Ascending aorta (tissue), 2 donors: Measurements from ENCODE around the gene ALOX15B. TPM values are rescaled to one million over a fixed set of nuclear protein-coding genes. Genes with fewer than 3 reads are reported as not detected.
A peak's percentile ranks its signal among the peaks of the same experiment; 100 is the strongest.

ENCODE experiments used
- DNase-seq, 2 donors: peaks; one replicate each; pipeline ENCODE4 v3.0.0-alpha.2; 2019; ENCODE audit warnings: low spot score in 2 of 2
- H3K27ac ChIP-seq, 2 donors: fragments of 200-600 bp; sonication (generic); one replicate each; pipeline ENCODE4 v1.5.1; 2016 to 2017; ENCODE audit warnings: mild to moderate bottlenecking in 1 of 2
- H3K27me3 ChIP-seq: fragments of 200-600 bp; sonication (generic); one replicate; pipeline ENCODE4 v1.5.1; 2017
- H3K36me3 ChIP-seq, 2 donors: fragments of 200-600 bp; sonication (generic); one replicate each; pipeline ENCODE4 v1.5.1; 2016
- H3K4me1 ChIP-seq, 2 donors: fragments of 200-600 bp; sonication (generic); one replicate each; pipeline ENCODE4 v1.5.1; 2016 to 2017; ENCODE audit warnings: mild to moderate bottlenecking in 1 of 2
- H3K4me3 ChIP-seq, 2 donors: fragments of 200-600 bp; sonication (generic); one replicate each; pipeline ENCODE4 v1.5.1; 2016 to 2017; ENCODE audit warnings: mild to moderate bottlenecking in 1 of 2
- H3K9me3 ChIP-seq, 2 donors: fragments of 200-600 bp; sonication (generic); one replicate each; pipeline ENCODE4 v1.5.1; 2016
- intact Hi-C: fragments of 100-400 bp; cut with DNase I; formaldehyde crosslinking; loops from one replicate; pipeline ENCODE4 v1.15.1; 2023
- total RNA-seq: library from RNA; depleted of rRNA; stranded (reverse); fragments of >200 nt; gene quantifications from one replicate; pipeline ENCODE4 v1.1.0, GENCODE V29; 2016
- TF ChIP-seq, protein P1 (sequence below), 3 experiments: fragments of 200-600 bp in 2 of 3; fragments of 450-650 bp in 1 of 3; sonication (generic) in 2 of 3; IDR thresholded peaks; one replicate each; pipeline ENCODE4 v1.5.1; 2016 to 2019; ENCODE audit warnings: antibody characterized with exemption in 3 of 3, mild to moderate bottlenecking in 1 of 3, moderate library complexity in 1 of 3

Gene ALOX15B
- 2.3 TPM for total RNA-seq

GRCh38 chr17:8038954-8039610 lies at the start of gene ALOX15B:
Gene ALOX15B (plus strand): TSS chr17:8039059. CDS start chr17:8039156, 97 bp downstream.
- Histone ChIP-seq H3K9me3 (no peaks in the 10 kb centered on the region), H3K27ac (no peak within 1 kb of the TSS), H3K36me3 (no peaks in the 10 kb centered on the region), H3K27me3 (peaks cover 10% of the 10 kb centered on the region), H3K4me1 (no peaks in the 10 kb centered on the region), H3K4me3 (peak within 1 kb of the TSS; percentile 5 to 48)
- DNase-seq, result peak in 1 of 2 donors; percentile 56
- TF ChIP-seq, protein P1, sequence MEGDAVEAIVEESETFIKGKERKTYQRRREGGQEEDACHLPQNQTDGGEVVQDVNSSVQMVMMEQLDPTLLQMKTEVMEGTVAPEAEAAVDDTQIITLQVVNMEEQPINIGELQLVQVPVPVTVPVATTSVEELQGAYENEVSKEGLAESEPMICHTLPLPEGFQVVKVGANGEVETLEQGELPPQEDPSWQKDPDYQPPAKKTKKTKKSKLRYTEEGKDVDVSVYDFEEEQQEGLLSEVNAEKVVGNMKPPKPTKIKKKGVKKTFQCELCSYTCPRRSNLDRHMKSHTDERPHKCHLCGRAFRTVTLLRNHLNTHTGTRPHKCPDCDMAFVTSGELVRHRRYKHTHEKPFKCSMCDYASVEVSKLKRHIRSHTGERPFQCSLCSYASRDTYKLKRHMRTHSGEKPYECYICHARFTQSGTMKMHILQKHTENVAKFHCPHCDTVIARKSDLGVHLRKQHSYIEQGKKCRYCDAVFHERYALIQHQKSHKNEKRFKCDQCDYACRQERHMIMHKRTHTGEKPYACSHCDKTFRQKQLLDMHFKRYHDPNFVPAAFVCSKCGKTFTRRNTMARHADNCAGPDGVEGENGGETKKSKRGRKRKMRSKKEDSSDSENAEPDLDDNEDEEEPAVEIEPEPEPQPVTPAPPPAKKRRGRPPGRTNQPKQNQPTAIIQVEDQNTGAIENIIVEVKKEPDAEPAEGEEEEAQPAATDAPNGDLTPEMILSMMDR (IDR thresholded peaks at IDR 0.05), result no peak
- intact Hi-C loops, result no loop called here

- Histone ChIP-seq H3K27me3 (no peaks in the 10 kb centered on the region), H3K9me3 (no peaks in the 10 kb centered on the region), H3K4me1 (no peaks in the 10 kb centered on the region), H3K36me3 (no peaks in the 10 kb centered on the region), H3K27ac (peak overlapping the region in 1 of 2 donors; percentile 34), H3K4me3 (peak overlapping the region; percentile 60 to 79)
- intact Hi-C loops, result loop anchor here (1.0 to 5.0 kb wide), 4 partner anchors 77 to 248 kb away; no protein-coding TSS in a partner anchor
- TF ChIP-seq, protein P1 (IDR thresholded peaks at IDR 0.05), result peak; percentile 91 to 98 (median 96)
- DNase-seq, result peak; percentile 41 to 90
Measured at GRCh38 chr17:7989781-7990655, 48.8 kb upstream of the ALOX15B start.

DNA sequence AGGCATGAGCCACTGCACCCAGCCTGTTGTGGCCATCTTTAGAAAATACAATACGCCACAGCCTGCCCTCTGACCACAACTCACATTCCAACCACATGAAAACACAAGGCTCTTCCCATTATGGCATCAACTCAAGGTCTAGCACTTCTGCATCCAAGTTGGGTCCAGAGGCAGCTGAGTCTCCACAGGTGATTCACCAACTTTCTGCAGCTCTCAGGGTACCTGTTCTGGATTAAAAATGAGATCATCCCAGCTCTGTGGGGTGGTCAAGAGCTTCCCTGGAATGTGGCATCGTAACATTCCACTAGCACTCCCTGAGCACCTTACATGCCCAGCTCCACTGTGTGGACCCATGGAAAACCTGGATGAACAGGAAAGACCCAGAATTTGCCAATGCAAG lies 46.3 kb upstream of the ALOX15B start:
- H3K27ac ChIP-seq, result no peak overlapping the region
- H3K9me3 ChIP-seq, result no peaks in the 10 kb centered on the region
- no peaks in the 10 kb centered on the region for H3K27me3 ChIP-seq
- no peak for DNase-seq
- TF ChIP-seq, protein P1 (IDR thresholded peaks at IDR 0.05), result no peak
- H3K4me1 ChIP-seq, result no peaks in the 10 kb centered on the region
- H3K36me3 ChIP-seq, result no peaks in the 10 kb centered on the region
- H3K4me3 ChIP-seq, result no peak overlapping the region
- intact Hi-C loops, result no loop called here

DNA sequence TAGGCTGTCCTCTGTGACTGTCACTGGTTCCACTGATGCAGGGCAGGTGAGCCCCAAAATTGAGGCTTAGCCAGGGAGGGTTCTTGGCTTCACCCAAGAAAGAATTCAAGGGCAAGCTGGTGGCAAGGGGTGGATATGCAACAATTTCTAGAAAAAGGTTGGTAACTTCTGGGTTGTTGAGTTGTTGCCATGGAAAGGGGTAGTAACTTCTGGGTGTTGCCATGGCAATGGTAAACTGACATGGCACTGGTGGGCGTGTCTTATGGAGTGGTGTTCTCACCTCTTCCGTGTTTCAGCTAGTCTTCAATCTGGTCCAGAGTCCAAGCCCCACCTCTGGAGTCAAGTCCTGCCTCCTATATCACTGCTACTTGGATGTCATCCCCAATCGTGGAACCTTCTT lies 45.9 kb upstream of the ALOX15B start:
- TF ChIP-seq, protein P1 (IDR thresholded peaks at IDR 0.05), result no peak
- H3K27me3 ChIP-seq, result no peaks in the 10 kb centered on the region
- H3K9me3 ChIP-seq, result no peaks in the 10 kb centered on the region
- H3K4me1 ChIP-seq, result no peaks in the 10 kb centered on the region
- intact Hi-C loops, result no loop called here
- no peaks in the 10 kb centered on the region for H3K36me3 ChIP-seq
- DNase-seq, result no peak
- no peak overlapping the region for H3K4me3 ChIP-seq
- H3K27ac ChIP-seq, result no peak overlapping the region

DNA sequence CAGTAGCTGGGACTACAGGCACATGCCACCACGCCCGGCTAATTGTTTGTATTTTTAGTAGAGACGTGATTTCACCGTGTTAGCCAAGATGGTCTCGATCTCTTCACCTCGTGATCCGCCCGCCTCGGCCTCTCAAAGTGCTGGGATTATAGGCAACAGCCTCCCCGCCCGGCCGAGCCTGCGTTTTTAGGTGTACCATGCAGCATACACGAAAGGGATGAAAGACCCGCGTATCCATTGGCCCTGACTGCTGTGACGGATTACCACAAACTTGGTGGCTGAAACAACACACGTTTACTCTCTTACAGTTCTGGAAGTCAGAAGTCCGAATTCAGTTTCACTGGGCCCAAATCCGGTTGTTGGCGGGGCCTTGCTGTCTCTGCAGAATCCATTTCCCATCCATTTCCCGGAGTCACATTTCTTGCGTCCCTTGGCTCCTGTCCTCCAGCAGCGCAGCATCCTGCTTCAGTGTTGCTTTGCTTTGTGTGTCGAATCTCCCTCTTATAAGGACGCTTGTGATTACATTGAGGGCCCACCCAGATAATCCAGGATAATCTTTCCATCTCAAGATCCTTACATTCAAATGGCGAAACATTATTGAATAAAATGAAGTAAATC lies 44.8 kb upstream of the ALOX15B start:
- H3K27ac ChIP-seq, result no peak overlapping the region
- intact Hi-C loops, result no loop called here
- H3K4me3 ChIP-seq, result no peak overlapping the region
- no peaks in the 10 kb centered on the region for H3K4me1 ChIP-seq
- no peaks in the 10 kb centered on the region for H3K27me3 ChIP-seq
- H3K36me3 ChIP-seq, result no peaks in the 10 kb centered on the region
- H3K9me3 ChIP-seq, result no peaks in the 10 kb centered on the region
- DNase-seq, result no peak
- TF ChIP-seq, protein P1 (IDR thresholded peaks at IDR 0.05), result no peak
